GM13976 (cell line): ENCODE results near the gene CEP104.
A peak's percentile ranks its signal among the peaks of the same experiment; 100 is the strongest.

Source experiments
- DNase-seq: peaks from one replicate; pipeline ENCODE4 v3.0.0; 2012; ENCODE audit warnings: low spot score
- CTCF ChIP-seq: IDR thresholded peaks from 2 replicates; pipeline ENCODE4 v1.5.1; 2012; ENCODE audit warnings: borderline replicate concordance, mild to moderate bottlenecking; ENCODE audit not compliant: insufficient read depth; ENCODE audit errors: extremely low read depth, missing control alignments, control extremely low read depth
- in situ Hi-C: fragments of 300-500 bp; cut with MboI; formaldehyde crosslinking; loops from one replicate; pipeline ENCODE4 v1.12.0; 2022; ENCODE audit warnings: low sequenced_read_pairs, mixed read lengths, inconsistent platforms; ENCODE audit not compliant: unreplicated experiment

Gene CEP104

DNA sequence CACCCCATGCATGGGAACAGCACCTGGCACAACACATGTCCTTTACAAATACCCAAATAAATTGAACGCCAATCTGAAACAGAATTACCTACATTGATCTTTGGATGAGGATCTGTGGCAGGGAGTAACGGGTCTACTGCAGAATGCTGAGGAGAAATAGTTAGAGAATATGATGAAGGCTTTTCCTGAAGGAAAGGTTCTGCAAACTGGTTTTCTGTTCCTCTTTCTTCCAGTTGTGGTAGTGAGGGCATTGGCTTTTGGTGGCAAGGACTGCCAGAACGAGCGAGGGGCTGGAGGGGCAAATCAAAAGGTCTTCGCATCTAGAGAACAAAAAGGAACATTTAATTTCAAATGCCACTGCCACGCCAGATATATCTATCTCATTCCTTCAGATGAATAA lies 19.8 kb downstream of the CEP104 start:
- no peak for TF ChIP-seq CTCF
- DNase-seq: no peak
- in situ Hi-C loops: no loop called here

DNA sequence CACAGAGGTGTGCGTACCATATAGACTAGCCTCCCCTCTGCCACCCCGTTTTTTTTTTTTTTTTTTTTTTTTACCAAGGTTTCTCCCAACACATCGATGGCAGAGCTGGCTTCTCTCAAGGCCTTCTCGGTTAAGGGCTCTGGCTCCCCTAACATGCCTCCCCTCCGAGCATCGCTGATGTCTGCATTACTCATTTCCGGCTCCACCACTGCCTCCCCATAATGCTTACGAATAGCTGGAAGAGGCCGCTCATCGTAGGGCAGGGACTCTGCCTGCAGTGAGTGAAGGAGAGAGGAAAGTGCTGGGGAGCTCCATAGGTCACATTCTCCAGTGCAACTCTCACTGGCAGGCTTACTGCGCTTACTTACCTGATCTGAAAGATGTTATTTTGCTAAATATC lies 20.6 kb downstream of the CEP104 start:
- DNase-seq: no peak
- in situ Hi-C loops: no loop called here
- no peak for TF ChIP-seq CTCF

- no peak for DNase-seq
- in situ Hi-C loops: no loop called here
- no peak for TF ChIP-seq CTCF
Measured at GRCh38 chr1:3834701-3835100, 22.3 kb downstream of the CEP104 start.

DNA sequence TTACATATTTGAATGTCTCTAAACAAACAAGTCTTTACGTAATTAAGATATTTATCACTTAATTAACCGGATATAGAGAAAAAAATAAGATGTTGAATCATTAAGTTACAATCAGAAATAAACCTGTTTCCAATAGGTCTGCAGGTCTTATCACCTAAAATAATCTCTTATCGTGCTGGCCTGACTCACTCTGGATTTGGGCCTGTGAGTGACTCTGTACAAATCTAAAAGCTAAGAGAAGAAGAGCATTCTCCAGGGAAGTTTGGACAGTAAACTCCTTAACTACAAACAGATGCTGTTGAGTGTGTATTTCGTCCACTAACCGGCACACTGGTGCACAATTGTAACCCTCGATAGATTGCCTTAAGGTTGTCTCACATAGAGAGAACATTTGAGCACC lies 25.3 kb downstream of the CEP104 start:
- in situ Hi-C loops: no loop called here
- TF ChIP-seq CTCF: no peak
- DNase-seq: no peak

DNA sequence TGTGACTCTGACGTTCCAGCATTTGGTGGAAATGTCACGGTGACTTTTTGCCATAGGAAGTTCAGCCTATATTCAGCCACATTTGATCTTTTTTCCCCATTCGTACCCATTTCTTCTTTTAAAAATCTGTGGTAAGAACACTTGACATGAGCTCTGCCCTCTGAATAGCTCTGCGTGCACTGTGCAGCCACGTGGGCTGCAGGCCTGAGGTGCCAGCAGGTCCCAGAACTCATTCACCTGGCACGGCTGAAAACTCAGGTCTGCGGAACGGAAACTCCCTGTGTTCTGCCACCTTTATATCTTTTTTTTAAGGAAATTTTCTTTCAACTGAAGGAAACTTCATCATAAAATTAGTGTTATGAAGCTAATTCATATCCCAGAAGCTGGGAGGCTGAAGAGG lies 28.6 kb downstream of the CEP104 start:
- in situ Hi-C loops: no loop called here
- no peak for DNase-seq
- TF ChIP-seq CTCF: no peak

- TF ChIP-seq CTCF: peak; percentile 3
- no peak for DNase-seq
- in situ Hi-C loops: no loop called here
Measured at GRCh38 chr1:3827813-3828307, 29.2 kb downstream of the CEP104 start.

GRCh38 chr1:3825356-3825755 lies 31.7 kb downstream of the CEP104 start:
- DNase-seq: no peak
- no peak for TF ChIP-seq CTCF
- in situ Hi-C loops: no loop called here
